ENCODE data around the gene ERC1. TPM values are rescaled to one million over a fixed set of nuclear protein-coding genes. Genes with fewer than 3 reads are reported as not detected.
A peak's percentile ranks its signal among the peaks of the same experiment; 100 is the strongest.

The ERC1 gene
- total RNA-seq, 1 experiment from 2014 or later: 55.1 TPM

GRCh38 chr12:1212526-1212925 is 221.5 kb downstream of the ERC1 start:
- intact Hi-C loops (cut with micrococcal nuclease): no loop called here
- no peaks in the 10 kb centered on the region for H3K4me1 Mint-ChIP-seq (ENCODE audit: insufficient read depth, unreplicated experiment)
- POLR2A ChIA-PET: interaction anchor here (0.7 to 1.6 kb wide), 3 partner anchors 9 to 112 kb away, joined by 3 to 5 read pairs (median 4); no protein-coding TSS in a partner anchor
- H3K27ac Mint-ChIP-seq (ENCODE audit: low read depth, unreplicated experiment): no peak overlapping the region
- CTCF ChIA-PET: interaction anchor here (1.0 to 1.4 kb wide), 2 partner anchors 95 to 371 kb away, joined by 5 read pairs; no protein-coding TSS in a partner anchor
- BruUV-seq (replicated peaks): no TSS peak
- no peak overlapping the region for H3K4me3 Mint-ChIP-seq (ENCODE audit: unreplicated experiment)
- H3K27me3 Mint-ChIP-seq (ENCODE audit: insufficient read depth, unreplicated experiment): no peaks in the 10 kb centered on the region
- DNase-seq (ENCODE audit: unreplicated experiment): no peak
- H3K9me3 Mint-ChIP-seq (ENCODE audit: unreplicated experiment): no peaks in the 10 kb centered on the region
- H3K36me3 Mint-ChIP-seq (ENCODE audit: insufficient read depth, unreplicated experiment): peaks cover 9% of the 10 kb centered on the region
- TF ChIP-seq CTCF (IDR thresholded peaks at IDR 0.05; ENCODE audit: unreplicated experiment): no peak

DNA sequence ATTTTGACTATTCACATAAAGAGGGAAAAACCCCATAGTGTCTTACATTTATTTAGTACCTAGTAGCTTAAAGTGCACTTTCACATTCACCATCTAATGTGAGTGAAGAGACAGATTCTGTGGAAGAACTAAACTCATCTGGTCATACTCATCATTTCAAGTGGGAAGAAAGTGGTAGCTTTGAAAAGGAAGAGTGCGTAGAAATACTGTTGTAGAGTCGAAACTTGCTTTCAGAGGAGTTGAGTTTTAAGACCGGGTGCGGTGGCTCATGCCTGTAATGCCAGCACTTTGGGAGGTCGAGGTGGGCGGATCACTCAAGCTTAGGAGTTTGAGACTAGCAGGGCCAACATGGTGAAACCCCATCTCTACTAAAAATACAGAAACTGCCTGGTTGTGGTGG is 222.2 kb downstream of the ERC1 start:
- no peak overlapping the region for H3K4me3 Mint-ChIP-seq (ENCODE audit: unreplicated experiment)
- no peaks in the 10 kb centered on the region for H3K9me3 Mint-ChIP-seq (ENCODE audit: unreplicated experiment)
- intact Hi-C loops (cut with micrococcal nuclease): no loop called here
- no peak for TF ChIP-seq CTCF (IDR thresholded peaks at IDR 0.05; ENCODE audit: unreplicated experiment)
- no peak for DNase-seq (ENCODE audit: unreplicated experiment)
- peaks cover 9% of the 10 kb centered on the region for H3K36me3 Mint-ChIP-seq (ENCODE audit: insufficient read depth, unreplicated experiment)
- no TSS peak for BruUV-seq (replicated peaks)
- no peak overlapping the region for H3K27ac Mint-ChIP-seq (ENCODE audit: low read depth, unreplicated experiment)
- POLR2A ChIA-PET: interaction anchor here (1.6 kb wide), 1 partner anchor 9 kb away, joined by 5 read pairs; no protein-coding TSS in a partner anchor
- H3K27me3 Mint-ChIP-seq (ENCODE audit: insufficient read depth, unreplicated experiment): no peaks in the 10 kb centered on the region
- CTCF ChIA-PET: interaction anchor here (1.4 kb wide), 1 partner anchor 370 kb away, joined by 5 read pairs; no protein-coding TSS in a partner anchor
- no peaks in the 10 kb centered on the region for H3K4me1 Mint-ChIP-seq (ENCODE audit: insufficient read depth, unreplicated experiment)

GRCh38 chr12:1213618-1214205 is 222.7 kb downstream of the ERC1 start:
- Mint-ChIP-seq H3K9me3 (ENCODE audit: unreplicated experiment) (no peaks in the 10 kb centered on the region), H3K4me1 (ENCODE audit: insufficient read depth, unreplicated experiment) (no peaks in the 10 kb centered on the region), H3K4me3 (ENCODE audit: unreplicated experiment) (no peak overlapping the region), H3K27me3 (ENCODE audit: insufficient read depth, unreplicated experiment) (no peaks in the 10 kb centered on the region), H3K27ac (ENCODE audit: low read depth, unreplicated experiment) (no peak overlapping the region), H3K36me3 (ENCODE audit: insufficient read depth, unreplicated experiment) (peaks cover 9% of the 10 kb centered on the region)
- DNase-seq (ENCODE audit: unreplicated experiment): no peak
- POLR2A ChIA-PET: interaction anchor here (0.6 kb wide), 1 partner anchor 148 kb away, joined by 3 read pairs; no protein-coding TSS in a partner anchor
- no TSS peak for BruUV-seq (replicated peaks)
- CTCF ChIA-PET: interaction anchor here (1.4 kb wide), 1 partner anchor 370 kb away, joined by 5 read pairs; no protein-coding TSS in a partner anchor
- no peak for TF ChIP-seq CTCF (IDR thresholded peaks at IDR 0.05; ENCODE audit: unreplicated experiment)
- intact Hi-C loops (cut with micrococcal nuclease): no loop called here

DNA sequence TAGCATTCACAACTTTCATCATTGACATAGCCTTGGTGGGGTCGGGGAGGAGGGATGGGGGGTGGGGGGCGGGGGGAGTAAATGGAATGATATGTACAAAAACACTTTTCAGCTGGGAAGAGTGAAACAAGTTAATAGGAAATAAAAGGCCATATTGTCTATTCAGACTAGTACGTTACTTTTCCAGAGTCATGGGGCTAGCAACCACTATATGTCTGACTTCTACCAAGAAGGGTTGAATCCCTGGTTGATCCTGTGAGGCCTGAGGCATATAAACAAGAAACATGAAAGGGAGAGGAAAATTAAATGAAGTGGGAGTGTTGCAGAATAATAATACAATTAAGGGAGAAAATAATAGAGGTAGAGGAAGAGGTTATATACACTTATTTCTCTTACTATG is 225.5 kb downstream of the ERC1 start:
- no TSS peak for BruUV-seq (replicated peaks)
- peak; percentile 7 for DNase-seq (ENCODE audit: unreplicated experiment)
- H3K4me1 Mint-ChIP-seq (ENCODE audit: insufficient read depth, unreplicated experiment): no peaks in the 10 kb centered on the region
- ChIA-PET CTCF (interaction anchor here (1.1 kb wide), 1 partner anchor 99 kb away, joined by 6 read pairs; no protein-coding TSS in a partner anchor), POLR2A (interaction anchor here (0.7 to 1.4 kb wide), 4 partner anchors 10 to 154 kb away, joined by 3 to 5 read pairs (median 4); no protein-coding TSS in a partner anchor)
- no peak overlapping the region for H3K4me3 Mint-ChIP-seq (ENCODE audit: unreplicated experiment)
- H3K27me3 Mint-ChIP-seq (ENCODE audit: insufficient read depth, unreplicated experiment): no peaks in the 10 kb centered on the region
- H3K27ac Mint-ChIP-seq (ENCODE audit: low read depth, unreplicated experiment): no peak overlapping the region
- no peaks in the 10 kb centered on the region for H3K36me3 Mint-ChIP-seq (ENCODE audit: insufficient read depth, unreplicated experiment)
- intact Hi-C loops (cut with micrococcal nuclease): no loop called here
- no peak for TF ChIP-seq CTCF (IDR thresholded peaks at IDR 0.05; ENCODE audit: unreplicated experiment)
- no peaks in the 10 kb centered on the region for H3K9me3 Mint-ChIP-seq (ENCODE audit: unreplicated experiment)
